SKM-1 (cell line): ENCODE results near the gene GRAMD4.

Experiments used
- DNase-seq: peaks from one replicate; lab custom pipeline; 2025; ENCODE audit not compliant: unreplicated experiment; lab: John Stamatoyannopoulos, UW

GRAMD4 gene

DNA sequence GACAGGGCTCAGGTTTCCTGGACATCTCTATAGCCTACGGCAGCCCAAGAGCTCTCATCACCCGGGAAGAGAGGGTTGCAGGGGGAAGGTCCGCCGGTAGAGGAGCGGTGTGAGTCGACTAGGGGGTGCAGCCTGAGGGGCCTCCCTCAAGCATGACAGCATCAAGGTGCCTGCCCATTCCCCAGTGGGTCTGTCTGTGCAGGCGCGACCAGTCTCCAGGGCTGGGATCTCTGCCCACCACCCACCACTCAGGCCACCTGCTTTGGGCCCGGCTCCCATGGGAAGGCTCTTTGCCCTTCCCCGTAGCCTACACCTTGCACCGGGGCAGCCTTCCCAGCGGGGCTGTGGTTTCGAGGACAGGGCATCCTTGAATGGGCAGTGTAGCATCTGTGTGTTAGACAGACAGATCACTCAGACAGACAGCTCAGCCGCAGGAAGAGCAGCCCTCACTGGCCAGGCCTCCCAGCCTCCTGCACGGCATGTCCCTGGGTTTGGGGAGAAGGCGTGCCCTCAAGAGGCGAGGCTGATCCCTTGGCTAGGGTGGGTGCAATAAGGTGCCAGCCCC, 88.7 kb downstream of the GRAMD4 start:
- DNase-seq: no peak

GRCh38 chr22:46710806-46711205, 90.6 kb downstream of the GRAMD4 start:
- DNase-seq: no peak

- no peak for DNase-seq
These were observed 92.1 kb downstream of the GRAMD4 start for GRCh38 chr22:46712288-46712687.

DNA sequence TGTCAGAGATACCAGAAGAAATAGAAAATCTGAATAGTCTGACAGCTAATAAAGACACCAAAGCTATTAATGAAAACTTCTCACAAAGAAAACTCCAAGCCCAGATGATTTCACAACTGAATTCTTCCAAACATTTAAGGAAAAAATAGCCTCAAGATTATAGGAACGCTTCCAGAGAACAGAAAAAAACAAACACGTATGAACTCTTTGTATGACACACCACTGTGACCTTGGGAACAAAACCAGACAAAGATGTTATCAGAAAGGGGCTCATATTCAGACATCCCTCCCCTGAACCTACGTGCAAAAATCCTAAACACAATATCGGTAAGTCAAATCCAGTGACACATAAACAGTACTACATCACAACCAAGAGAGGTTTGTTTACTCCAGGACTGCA, 94.4 kb downstream of the GRAMD4 start:
- no peak for DNase-seq

GRCh38 chr22:46719921-46720320, 99.7 kb downstream of the GRAMD4 start:
- no peak for DNase-seq

DNA sequence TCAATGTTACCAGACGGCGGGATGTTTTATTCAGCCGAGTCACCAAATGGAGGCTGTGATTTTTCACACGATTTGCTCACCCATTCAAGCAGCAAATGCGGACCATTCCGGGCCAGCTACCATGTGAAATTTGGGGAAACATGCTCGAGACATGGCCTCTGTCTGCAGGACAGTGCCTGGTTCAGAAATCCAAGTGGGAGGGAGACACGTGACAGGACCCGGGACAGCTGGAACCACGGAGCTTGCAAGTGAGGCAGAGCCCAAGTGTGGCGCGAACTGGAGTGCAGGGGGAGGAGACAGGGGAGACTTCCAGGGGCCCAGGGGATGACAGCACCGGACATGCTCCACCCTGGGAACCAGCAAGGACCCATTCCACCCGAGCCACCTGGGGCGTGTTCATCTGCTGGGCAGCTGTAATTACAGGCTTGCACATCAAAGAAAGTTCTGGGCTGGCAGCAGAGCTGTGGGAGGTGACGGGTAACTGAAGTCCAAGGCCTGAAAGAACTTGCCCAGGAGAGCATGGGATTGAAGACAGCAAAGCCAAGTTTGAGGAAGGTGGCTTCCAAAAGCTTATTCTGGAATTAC, 101.4 kb downstream of the GRAMD4 start:
- no peak for DNase-seq

GRCh38 chr22:46723882-46724281, 103.7 kb downstream of the GRAMD4 start:
- no peak for DNase-seq

DNA sequence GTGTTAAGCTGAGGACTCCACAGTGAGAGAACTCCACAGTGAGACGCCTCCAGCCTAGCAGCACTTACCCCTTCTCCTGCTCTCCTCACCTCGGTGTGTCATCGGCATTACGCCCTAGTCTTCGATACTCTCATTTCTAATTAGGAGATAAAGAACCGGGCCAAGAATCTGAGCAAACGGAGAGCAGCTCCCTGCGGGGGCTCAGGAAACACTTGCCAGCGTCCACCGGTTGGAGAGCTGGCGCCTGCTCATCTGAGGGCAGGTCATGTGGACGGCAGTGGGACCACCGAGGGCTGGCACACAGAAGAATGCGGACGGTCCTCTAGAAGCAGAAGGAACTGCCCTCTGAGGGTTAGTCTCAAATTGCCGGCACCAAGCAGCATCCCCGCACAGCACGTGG, 104.9 kb downstream of the GRAMD4 start:
- no peak for DNase-seq

DNA sequence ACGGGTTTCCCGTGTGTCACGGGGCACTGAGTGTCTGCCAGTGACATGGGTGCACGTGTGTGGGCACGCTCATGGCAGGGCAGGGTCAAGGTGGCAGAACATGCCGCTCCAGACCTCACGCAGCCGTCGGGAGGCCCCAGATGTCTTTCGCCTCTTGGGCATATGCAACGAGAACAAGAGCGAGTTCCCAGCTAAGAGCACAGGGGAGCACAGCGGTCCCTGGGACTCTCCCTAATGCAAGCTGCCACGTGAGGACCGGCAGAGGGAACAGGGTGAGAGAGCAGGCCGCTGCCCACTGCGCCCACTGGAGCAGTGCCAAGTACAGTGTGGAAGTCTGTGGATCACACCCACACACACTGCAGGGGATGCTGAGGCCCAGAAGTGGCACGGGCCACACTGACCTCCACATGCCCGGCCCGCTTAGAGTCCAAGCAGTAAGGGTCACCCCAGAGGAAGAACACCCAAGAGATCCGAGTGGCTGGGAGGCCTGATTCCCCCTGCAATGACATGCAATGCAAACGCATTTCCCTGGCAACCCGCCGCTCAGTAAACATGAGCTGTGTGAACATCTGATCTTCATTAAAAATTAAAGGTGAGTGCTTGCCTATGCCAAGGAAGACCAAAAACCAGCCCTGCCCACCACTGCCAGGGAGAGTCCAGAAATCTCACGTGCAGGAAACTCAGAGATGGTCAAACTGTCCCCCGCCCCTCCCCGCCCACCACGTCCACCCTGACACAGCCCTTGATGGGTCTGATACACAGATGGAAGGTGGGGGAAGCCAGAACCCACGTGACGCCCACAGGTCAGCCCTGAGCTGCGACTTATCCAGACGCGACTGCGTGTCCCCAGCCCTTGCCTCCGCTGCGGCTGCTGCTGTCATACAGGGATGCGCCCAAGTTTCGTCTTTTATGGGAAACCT, 106.1 kb downstream of the GRAMD4 start:
- no peak for DNase-seq

GRCh38 chr22:46726986-46727317, 106.8 kb downstream of the GRAMD4 start:
- no peak for DNase-seq

GRCh38 chr22:46727813-46728364, 107.7 kb downstream of the GRAMD4 start:
- DNase-seq: no peak

DNA sequence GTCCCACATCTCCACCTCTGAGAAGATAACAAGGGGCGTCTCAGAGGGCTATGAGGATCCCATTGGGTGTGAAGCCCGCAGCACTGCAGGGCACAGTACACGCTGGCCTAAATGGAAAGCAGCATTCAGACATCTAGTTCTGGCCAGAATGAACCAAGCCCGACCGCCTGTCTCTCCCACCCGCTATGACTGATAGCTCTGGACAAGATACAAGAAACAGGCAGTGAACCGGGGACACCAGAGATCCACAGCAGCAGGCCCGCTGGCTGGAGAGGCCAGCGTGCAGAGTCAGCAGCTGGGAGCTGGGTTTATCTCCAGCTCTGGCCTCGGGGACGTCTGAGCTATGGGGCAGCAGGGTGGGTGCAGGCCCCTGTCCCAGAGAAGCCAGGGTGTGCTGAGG, 108.3 kb downstream of the GRAMD4 start:
- no peak for DNase-seq
